Endothelial cell of umbilical vein (primary cell): ENCODE results near the gene PSMB7. TPM values are rescaled to one million over a fixed set of nuclear protein-coding genes. Genes with fewer than 3 reads are reported as not detected.

Experiments used
- BruUV-seq: library from RNA; stranded (reverse); fragments of 400-500 nt; replicated peaks from 2 replicates; lab custom pipeline; 2021; lab: Mats Ljungman, UMichigan
- CTCF ChIA-PET: fragments of 300-600, 350-600 bp; sonication (Branson Sonifier 250); formaldehyde crosslinking; loops from one replicate; lab custom pipeline; 2021; ENCODE audit warnings: antibody characterized with exemption, inconsistent platforms; lab: Charles Lee
- POLR2A ChIA-PET: fragments of 300-600, 350-600 bp; sonication (Branson Sonifier 250); formaldehyde crosslinking; loops from one replicate; lab custom pipeline; 2021; ENCODE audit warnings: antibody characterized with exemption, inconsistent platforms; lab: Charles Lee
- DNase-seq: peaks from one replicate; pipeline ENCODE4 v3.0.0-alpha.2; 2011; ENCODE audit warnings: low read depth, low spot score
- FAIRE-seq: peaks from 2 replicates; lab custom pipeline; 2011; peaks lifted over from hg19 to GRCh38; lab: Jason Lieb, UNC
- H2AFZ ChIP-seq: 2 replicates; pipeline ENCODE4 v1.6.0; 2012; ENCODE audit warnings: low read depth, low read length, control low read depth, inconsistent platforms
- H3K27ac ChIP-seq: 2 replicates; pipeline ENCODE4 v1.5.1; 2011; ENCODE audit warnings: low read depth, mild to moderate bottlenecking, control low read depth, low read length, moderate library complexity; ENCODE audit not compliant: insufficient read depth
- H3K27me3 ChIP-seq, 2 experiments: 2 replicates each; pipeline versions ENCODE4 v1.6.0 to v1.6.1; 2011; ENCODE audit warnings: low read length in 2 of 2, mixed read lengths in 1 of 2; ENCODE audit not compliant: control insufficient read depth in 2 of 2, insufficient read depth in 2 of 2
- H3K36me3 ChIP-seq, 2 experiments: 2 replicates in 1 of 2; 3 replicates in 1 of 2; pipeline ENCODE4 v1.5.1; 2011; ENCODE audit warnings: low read length in 2 of 2, mild to moderate bottlenecking in 1 of 2, moderate library complexity in 1 of 2; ENCODE audit not compliant: control insufficient read depth in 2 of 2, insufficient read depth in 2 of 2; ENCODE audit errors: extremely low read depth in 1 of 2
- H3K4me1 ChIP-seq: 3 replicates; pipeline ENCODE4 v1.5.1; 2011; ENCODE audit warnings: mild to moderate bottlenecking, low read length; ENCODE audit not compliant: control insufficient read depth, insufficient read depth; ENCODE audit errors: extremely low read depth
- H3K4me2 ChIP-seq: 2 replicates; pipeline ENCODE4 v1.6.1; 2011; ENCODE audit warnings: low read length, control low read depth, mixed read lengths; ENCODE audit not compliant: insufficient read depth
- H3K4me3 ChIP-seq, 3 experiments: fragments of 200-600 bp in 1 of 3; sonication (generic), shearing (Covaris generic) in 1 of 3; replicated peaks in 1 of 3; 2 replicates each; pipeline ENCODE4 v1.5.1; 2011 to 2016; ENCODE audit warnings: control low read depth in 3 of 3, low read length in 3 of 3, mild to moderate bottlenecking in 2 of 3, inconsistent platforms in 1 of 3, low read depth in 1 of 3, moderate library complexity in 1 of 3; ENCODE audit not compliant: insufficient read depth in 1 of 3
- H3K79me2 ChIP-seq: 2 replicates; pipeline ENCODE4 v1.6.0; 2012; ENCODE audit warnings: low read length, inconsistent platforms; ENCODE audit not compliant: control insufficient read depth, insufficient read depth
- H3K9ac ChIP-seq: replicated peaks from 2 replicates; pipeline ENCODE3; 2011; ENCODE audit warnings: low read length, control low read depth; ENCODE audit not compliant: insufficient read depth; ENCODE audit errors: extremely low read depth
- H3K9me1 ChIP-seq: replicated peaks from 3 replicates; pipeline ENCODE4 v1.6.0; 2011; ENCODE audit warnings: mild to moderate bottlenecking, low read length; ENCODE audit not compliant: control insufficient read depth, insufficient read depth; ENCODE audit errors: extremely low read depth
- H3K9me3 ChIP-seq: replicated peaks from 2 replicates; pipeline ENCODE4 v1.5.1; 2012; ENCODE audit warnings: low read length, inconsistent platforms; ENCODE audit not compliant: control insufficient read depth, insufficient read depth
- H4K20me1 ChIP-seq: replicated peaks from 2 replicates; pipeline ENCODE3; 2011; ENCODE audit warnings: mild to moderate bottlenecking, low read length; ENCODE audit not compliant: control insufficient read depth, insufficient read depth; ENCODE audit errors: extremely low read depth
- EZH2 ChIP-seq: IDR thresholded peaks from 2 replicates; pipeline ENCODE4 v1.6.1; 2012; ENCODE audit warnings: borderline replicate concordance, low read depth, mild to moderate bottlenecking, moderate library complexity, low read length, inconsistent platforms; ENCODE audit not compliant: severe bottlenecking
- FOS ChIP-seq: IDR thresholded peaks from 2 replicates; pipeline ENCODE4 v1.6.1; 2011; ENCODE audit warnings: mild to moderate bottlenecking, low read length, moderate library complexity, borderline replicate concordance; ENCODE audit not compliant: insufficient read depth
- GATA2 ChIP-seq: IDR thresholded peaks from 2 replicates; pipeline ENCODE4 v1.7.0; 2011; ENCODE audit warnings: low read depth, mild to moderate bottlenecking, moderate library complexity, mixed read lengths, low read length; ENCODE audit not compliant: insufficient read length, insufficient read depth
- POLR2A ChIP-seq: IDR thresholded peaks from 2 replicates; pipeline ENCODE4 v1.6.1; 2012; ENCODE audit warnings: low read depth, mild to moderate bottlenecking, control low read depth, low read length
- POLR2AphosphoS5 ChIP-seq: IDR thresholded peaks from 2 replicates; pipeline ENCODE4 v1.6.1; 2012; ENCODE audit warnings: low read depth, mild to moderate bottlenecking, control low read depth, low read length, moderate library complexity; ENCODE audit not compliant: insufficient read depth
- dilution Hi-C: fragments of 300-500 bp; cut with MboI; formaldehyde crosslinking; loops from one replicate; pipeline ENCODE4 v1.15.0; 2019; ENCODE audit warnings: low sequenced_read_pairs; ENCODE audit not compliant: extremely low pct_ligation_motif_present
- intact Hi-C: fragments of 100-400 bp; cut with micrococcal nuclease; formaldehyde crosslinking; loops from one replicate; pipeline ENCODE4 v1.10.0; 2022
- polyA plus RNA-seq, 4 experiments: library from polyadenylated mRNA; depleted of rRNA in 3 of 4; stranded (reverse) in 3 of 4; unstranded in 1 of 4; fragments of >200 nt; gene quantifications; 2 replicates each; pipeline versions ENCODE4 v1.2.1 to v1.2.3, GENCODE V29; 2011 to 2012; ENCODE audit warnings: missing spikeins in 1 of 4
- total RNA-seq: library from RNA; stranded (reverse); gene quantifications from 2 replicates; pipeline ENCODE4 v1.2.3, GENCODE V29; 2021

Gene PSMB7
- total and polyA plus RNA-seq, 2 donors (not counting 3 experiments of a cell fraction or from before 2014, with no cell fraction given), result 227 to 366 TPM

DNA sequence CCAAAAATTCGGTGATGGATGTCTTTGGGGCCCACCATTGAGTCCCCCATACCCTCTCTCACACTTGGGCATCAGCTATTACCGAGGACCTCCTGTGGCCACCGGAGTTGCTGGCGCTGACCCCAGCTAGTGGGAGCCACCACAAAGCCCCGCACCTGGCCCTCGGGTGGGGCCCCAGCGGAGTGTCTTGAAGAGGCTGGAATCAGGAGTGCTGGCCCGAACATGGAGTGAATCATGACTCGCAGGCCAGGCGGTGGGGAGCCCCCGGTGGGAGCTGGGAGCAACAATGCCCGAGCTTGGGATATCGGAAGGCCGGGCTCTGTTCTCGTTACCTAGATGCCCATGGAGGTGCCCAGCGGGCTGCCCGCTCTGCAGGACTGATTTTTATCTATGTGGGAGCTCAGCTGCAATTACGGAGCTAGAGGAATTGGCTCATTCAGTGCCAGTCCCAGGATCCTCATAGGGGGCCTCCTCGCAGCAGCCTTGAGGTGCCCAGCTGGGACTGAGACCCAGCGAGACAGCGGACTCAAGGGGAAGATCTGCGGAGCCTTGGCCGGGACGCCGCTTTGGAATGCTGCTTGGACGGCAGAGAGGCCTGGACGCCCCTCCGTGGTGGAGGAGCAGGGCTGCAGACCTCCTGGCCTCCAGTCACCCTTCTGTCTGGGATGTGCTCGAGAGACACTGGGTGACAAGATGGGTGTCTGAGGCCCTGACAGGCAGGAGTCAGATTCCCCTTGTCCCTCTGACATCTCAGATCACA lies 70.8 kb downstream of the PSMB7 start:
- dilution Hi-C loops, result no loop called here
- no TSS peak for BruUV-seq
- H3K36me3 ChIP-seq, result peaks cover 3 to 55% of the 10 kb centered on the region in 2 experiments
- TF ChIP-seq EZH2, result no peak
- TF ChIP-seq POLR2AphosphoS5, result peak; percentile 11
- TF ChIP-seq GATA2, result no peak
- DNase-seq (no peak), FAIRE-seq (no peak)
- H3K27me3 ChIP-seq, result no peaks in the 10 kb centered on the region
- no peaks in the 10 kb centered on the region for H3K9me3 ChIP-seq
- intact Hi-C loops, result no loop called here
- ChIA-PET CTCF (interaction anchor here (1.1 to 3.2 kb wide), 3 partner anchors 47 to 218 kb away, joined by 3 to 12 read pairs (median 3); no protein-coding TSS in a partner anchor), POLR2A (no interaction called here)
- H3K79me2 ChIP-seq, result no peaks in the 10 kb centered on the region
- no peak overlapping the region for H3K9ac ChIP-seq
- no peak overlapping the region for H3K27ac ChIP-seq
- H4K20me1 ChIP-seq, result no peaks in the 10 kb centered on the region
- H3K4me1 ChIP-seq, result no peaks in the 10 kb centered on the region
- no peak overlapping the region for H2AFZ ChIP-seq
- no peak overlapping the region for H3K4me2 ChIP-seq
- no peaks in the 10 kb centered on the region for H3K9me1 ChIP-seq
- no peak overlapping the region for H3K4me3 ChIP-seq

DNA sequence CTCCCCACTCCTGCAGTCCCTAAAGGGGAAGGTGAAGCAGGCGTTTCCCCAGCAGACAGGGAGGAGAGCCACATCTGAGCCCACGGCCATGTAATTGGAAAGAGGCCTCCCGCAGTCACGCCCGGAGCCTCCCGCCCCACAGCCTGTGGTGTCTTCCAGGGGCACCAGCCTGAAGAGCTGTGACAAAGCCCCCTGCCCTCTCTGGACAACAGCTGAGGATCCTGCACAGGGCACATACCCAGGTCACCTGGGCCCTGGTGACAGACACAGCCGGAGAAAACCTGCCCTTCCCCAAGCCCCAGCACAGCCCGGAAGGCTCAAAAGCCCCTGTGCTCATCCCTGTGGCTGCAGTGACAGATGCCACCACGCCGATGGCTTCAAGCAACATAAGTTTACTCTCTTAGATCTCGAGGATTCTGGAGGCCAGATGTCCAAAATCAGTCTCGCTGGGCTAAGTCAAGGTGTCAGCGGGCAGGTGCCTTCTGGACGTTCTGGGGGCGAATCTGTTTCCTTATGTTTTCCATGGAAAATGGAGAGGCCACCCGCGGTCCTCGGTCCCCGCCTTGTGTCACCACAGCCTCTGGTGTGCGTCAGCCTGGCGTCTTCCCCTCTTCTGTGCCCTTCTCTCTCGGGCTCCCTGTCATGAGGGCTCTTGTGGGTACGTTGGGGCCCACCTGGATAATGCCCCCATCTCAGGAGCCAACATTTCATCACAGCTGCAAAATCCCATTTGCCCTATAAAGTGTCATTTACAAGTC lies 71.5 kb downstream of the PSMB7 start:
- Histone ChIP-seq H3K9me3 (no peaks in the 10 kb centered on the region), H3K4me3 (no peak overlapping the region), H3K36me3 (peaks cover 3 to 54% of the 10 kb centered on the region in 2 experiments), H3K9ac (no peak overlapping the region), H4K20me1 (no peaks in the 10 kb centered on the region), H3K4me2 (no peak overlapping the region), H3K4me1 (no peaks in the 10 kb centered on the region), H2AFZ (no peak overlapping the region), H3K27ac (no peak overlapping the region), H3K79me2 (no peaks in the 10 kb centered on the region), H3K9me1 (no peaks in the 10 kb centered on the region), H3K27me3 (no peaks in the 10 kb centered on the region)
- DNase-seq (no peak), FAIRE-seq (no peak)
- intact Hi-C loops, result no loop called here
- BruUV-seq, result no TSS peak
- ChIA-PET CTCF (interaction anchor here (1.1 to 3.2 kb wide), 3 partner anchors 19 to 217 kb away, joined by 3 to 12 read pairs (median 4); no protein-coding TSS in a partner anchor), POLR2A (no interaction called here)
- TF ChIP-seq POLR2A (peak; percentile 48), GATA2 (no peak), FOS (no peak), POLR2AphosphoS5 (peak; percentile 36)
- dilution Hi-C loops, result no loop called here
